ENCODE results near the gene SV2C.

The SV2C gene

GRCh38 chr5:76210946-76211345 lies 127.8 kb downstream of the SV2C start:
- no peaks in the 10 kb centered on the region for H3K4me1 ChIP-seq (ENCODE audit: insufficient read depth, low read length)
- no peaks in the 10 kb centered on the region for H4K20me1 ChIP-seq (ENCODE audit: insufficient read depth, low read length)
- ATAC-seq (ENCODE audit: insufficient read depth, low read depth) (no peak), DNase-seq (no peak)
- H3K36me3 ChIP-seq (ENCODE audit: insufficient read depth, low read length): no peaks in the 10 kb centered on the region
- no peak overlapping the region for H3K4me2 ChIP-seq (ENCODE audit: insufficient read depth, low read length)
- H3K9me3 ChIP-seq (ENCODE audit: insufficient read depth, low read length, severe bottlenecking): no peaks in the 10 kb centered on the region
- H3K9ac ChIP-seq (ENCODE audit: low read depth, low read length): no peak overlapping the region
- H3K27me3 ChIP-seq (ENCODE audit: insufficient read depth, low read length, poor library complexity): no peaks in the 10 kb centered on the region
- TF ChIP-seq CTCF (IDR thresholded peaks at IDR 0.05; ENCODE audit: borderline replicate concordance, extremely low read depth, low read length, poor library complexity, severe bottlenecking) (no peak), EZH2 (IDR thresholded peaks at IDR 0.05; ENCODE audit: borderline replicate concordance, low read depth, low read length, severe bottlenecking) (no peak)
- H3K27ac ChIP-seq (ENCODE audit: low read length): no peak overlapping the region
- H3K4me3 ChIP-seq (ENCODE audit: low read depth in 1 of 2, low read length in 2 of 2): no peak overlapping the region
- H2AFZ ChIP-seq (ENCODE audit: low read depth, low read length): no peak overlapping the region
- H3K79me2 ChIP-seq (ENCODE audit: insufficient read depth, low read length): no peaks in the 10 kb centered on the region

- H4K20me1 ChIP-seq (ENCODE audit: insufficient read depth, low read length): no peaks in the 10 kb centered on the region
- H3K9me3 ChIP-seq (ENCODE audit: insufficient read depth, low read length, severe bottlenecking): no peaks in the 10 kb centered on the region
- H3K27ac ChIP-seq (ENCODE audit: low read length): no peak overlapping the region
- DNase-seq (no peak), ATAC-seq (ENCODE audit: insufficient read depth, low read depth) (no peak)
- no peak overlapping the region for H2AFZ ChIP-seq (ENCODE audit: low read depth, low read length)
- no peaks in the 10 kb centered on the region for H3K4me1 ChIP-seq (ENCODE audit: insufficient read depth, low read length)
- H3K4me3 ChIP-seq (ENCODE audit: low read depth in 1 of 2, low read length in 2 of 2): no peak overlapping the region
- H3K27me3 ChIP-seq (ENCODE audit: insufficient read depth, low read length, poor library complexity): no peaks in the 10 kb centered on the region
- TF ChIP-seq CTCF (IDR thresholded peaks at IDR 0.05; ENCODE audit: borderline replicate concordance, extremely low read depth, low read length, poor library complexity, severe bottlenecking) (no peak), EZH2 (IDR thresholded peaks at IDR 0.05; ENCODE audit: borderline replicate concordance, low read depth, low read length, severe bottlenecking) (no peak)
- no peak overlapping the region for H3K9ac ChIP-seq (ENCODE audit: low read depth, low read length)
- no peak overlapping the region for H3K4me2 ChIP-seq (ENCODE audit: insufficient read depth, low read length)
- no peaks in the 10 kb centered on the region for H3K79me2 ChIP-seq (ENCODE audit: insufficient read depth, low read length)
- no peaks in the 10 kb centered on the region for H3K36me3 ChIP-seq (ENCODE audit: insufficient read depth, low read length)
Observed at GRCh38 chr5:76213858-76214257, 130.7 kb downstream of the SV2C start.

- ATAC-seq (ENCODE audit: insufficient read depth, low read depth): no peak
- H3K27me3 ChIP-seq (ENCODE audit: insufficient read depth, low read length, poor library complexity): no peaks in the 10 kb centered on the region
- no peaks in the 10 kb centered on the region for H3K36me3 ChIP-seq (ENCODE audit: insufficient read depth, low read length)
- H3K4me2 ChIP-seq (ENCODE audit: insufficient read depth, low read length): no peak overlapping the region
- no peaks in the 10 kb centered on the region for H3K79me2 ChIP-seq (ENCODE audit: insufficient read depth, low read length)
- no peak overlapping the region for H3K4me3 ChIP-seq (ENCODE audit: low read depth in 1 of 2, low read length in 2 of 2)
- no peaks in the 10 kb centered on the region for H3K9me3 ChIP-seq (ENCODE audit: insufficient read depth, low read length, severe bottlenecking)
- no peak for DNase-seq
- TF ChIP-seq EZH2 (IDR thresholded peaks at IDR 0.05; ENCODE audit: borderline replicate concordance, low read depth, low read length, severe bottlenecking) (no peak), CTCF (IDR thresholded peaks at IDR 0.05; ENCODE audit: borderline replicate concordance, extremely low read depth, low read length, poor library complexity, severe bottlenecking) (no peak)
- H3K4me1 ChIP-seq (ENCODE audit: insufficient read depth, low read length): no peaks in the 10 kb centered on the region
- no peaks in the 10 kb centered on the region for H4K20me1 ChIP-seq (ENCODE audit: insufficient read depth, low read length)
- no peak overlapping the region for H3K9ac ChIP-seq (ENCODE audit: low read depth, low read length)
- no peak overlapping the region for H2AFZ ChIP-seq (ENCODE audit: low read depth, low read length)
- no peak overlapping the region for H3K27ac ChIP-seq (ENCODE audit: low read length)
Observed at GRCh38 chr5:76216748-76217147, 133.6 kb downstream of the SV2C start.

DNA sequence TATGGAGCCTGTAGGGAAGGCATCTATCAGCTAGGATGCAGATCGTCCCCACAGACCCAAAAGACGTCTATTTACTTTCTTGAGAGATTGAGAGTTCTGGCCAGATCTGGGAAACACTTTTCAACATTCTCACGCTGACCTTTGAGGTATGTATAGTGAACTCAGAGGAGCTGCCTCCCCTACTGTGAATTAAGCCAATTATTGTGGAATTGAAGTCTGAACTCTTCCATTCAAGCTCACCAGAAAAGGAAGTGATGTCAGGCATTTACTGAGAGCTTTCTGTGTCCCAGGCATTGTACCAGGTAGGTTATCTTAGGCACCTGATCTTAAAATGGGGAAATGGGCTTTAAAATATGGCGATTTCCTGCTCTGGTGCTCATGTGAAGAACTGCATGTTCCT lies 136.5 kb downstream of the SV2C start:
- Histone ChIP-seq H3K79me2 (ENCODE audit: insufficient read depth, low read length) (no peaks in the 10 kb centered on the region), H3K36me3 (ENCODE audit: insufficient read depth, low read length) (no peaks in the 10 kb centered on the region), H2AFZ (ENCODE audit: low read depth, low read length) (no peak overlapping the region), H4K20me1 (ENCODE audit: insufficient read depth, low read length) (no peaks in the 10 kb centered on the region), H3K9me3 (ENCODE audit: insufficient read depth, low read length, severe bottlenecking) (no peaks in the 10 kb centered on the region), H3K4me3 (ENCODE audit: low read depth in 1 of 2, low read length in 2 of 2) (no peak overlapping the region), H3K27me3 (ENCODE audit: insufficient read depth, low read length, poor library complexity) (no peaks in the 10 kb centered on the region), H3K9ac (ENCODE audit: low read depth, low read length) (no peak overlapping the region), H3K4me1 (ENCODE audit: insufficient read depth, low read length) (no peaks in the 10 kb centered on the region), H3K27ac (ENCODE audit: low read length) (no peak overlapping the region), H3K4me2 (ENCODE audit: insufficient read depth, low read length) (no peak overlapping the region)
- ATAC-seq (ENCODE audit: insufficient read depth, low read depth): no peak
- DNase-seq: no peak
- TF ChIP-seq EZH2 (IDR thresholded peaks at IDR 0.05; ENCODE audit: borderline replicate concordance, low read depth, low read length, severe bottlenecking): no peak
